ENCODE data around the gene LRP1.

LRP1 gene

GRCh38 chr12:57157588-57158173 is 29.4 kb downstream of the LRP1 start:
- no peaks in the 10 kb centered on the region for H3K36me3 ChIP-seq (ENCODE audit: control insufficient read depth, insufficient read depth, low read length)
- H3K9me3 ChIP-seq (ENCODE audit: control insufficient read depth, low read length), result no peaks in the 10 kb centered on the region
- no peak overlapping the region for H2AFZ ChIP-seq
- H3K27ac ChIP-seq, result no peak overlapping the region
- no peak overlapping the region for H3K9ac ChIP-seq
- no peak overlapping the region for H3K4me3 ChIP-seq (ENCODE audit: low read depth, low read length)
- no peaks in the 10 kb centered on the region for H3K27me3 ChIP-seq (ENCODE audit: control insufficient read depth, insufficient read depth, low read length)
- TF ChIP-seq, protein P1, sequence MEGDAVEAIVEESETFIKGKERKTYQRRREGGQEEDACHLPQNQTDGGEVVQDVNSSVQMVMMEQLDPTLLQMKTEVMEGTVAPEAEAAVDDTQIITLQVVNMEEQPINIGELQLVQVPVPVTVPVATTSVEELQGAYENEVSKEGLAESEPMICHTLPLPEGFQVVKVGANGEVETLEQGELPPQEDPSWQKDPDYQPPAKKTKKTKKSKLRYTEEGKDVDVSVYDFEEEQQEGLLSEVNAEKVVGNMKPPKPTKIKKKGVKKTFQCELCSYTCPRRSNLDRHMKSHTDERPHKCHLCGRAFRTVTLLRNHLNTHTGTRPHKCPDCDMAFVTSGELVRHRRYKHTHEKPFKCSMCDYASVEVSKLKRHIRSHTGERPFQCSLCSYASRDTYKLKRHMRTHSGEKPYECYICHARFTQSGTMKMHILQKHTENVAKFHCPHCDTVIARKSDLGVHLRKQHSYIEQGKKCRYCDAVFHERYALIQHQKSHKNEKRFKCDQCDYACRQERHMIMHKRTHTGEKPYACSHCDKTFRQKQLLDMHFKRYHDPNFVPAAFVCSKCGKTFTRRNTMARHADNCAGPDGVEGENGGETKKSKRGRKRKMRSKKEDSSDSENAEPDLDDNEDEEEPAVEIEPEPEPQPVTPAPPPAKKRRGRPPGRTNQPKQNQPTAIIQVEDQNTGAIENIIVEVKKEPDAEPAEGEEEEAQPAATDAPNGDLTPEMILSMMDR (IDR thresholded peaks at IDR 0.05), result no peak
- H3K4me2 ChIP-seq (ENCODE audit: low read length), result no peak overlapping the region
- H3K4me1 ChIP-seq, result no peaks in the 10 kb centered on the region
- H3K79me2 ChIP-seq, result no peaks in the 10 kb centered on the region

- Histone ChIP-seq H3K4me3 (ENCODE audit: low read depth, low read length) (no peak overlapping the region), H2AFZ (no peak overlapping the region), H3K27ac (no peak overlapping the region), H3K27me3 (ENCODE audit: control insufficient read depth, insufficient read depth, low read length) (no peaks in the 10 kb centered on the region), H3K9me3 (ENCODE audit: control insufficient read depth, low read length) (no peaks in the 10 kb centered on the region), H3K36me3 (ENCODE audit: control insufficient read depth, insufficient read depth, low read length) (no peaks in the 10 kb centered on the region), H3K4me1 (no peaks in the 10 kb centered on the region), H3K4me2 (ENCODE audit: low read length) (no peak overlapping the region), H3K9ac (no peak overlapping the region), H3K79me2 (no peaks in the 10 kb centered on the region)
- TF ChIP-seq, protein P1 (IDR thresholded peaks at IDR 0.05), result no peak
Observed at GRCh38 chr12:57158186-57158585, 29.9 kb downstream of the LRP1 start.

- no peak overlapping the region for H3K4me2 ChIP-seq (ENCODE audit: low read length)
- no peaks in the 10 kb centered on the region for H3K9me3 ChIP-seq (ENCODE audit: control insufficient read depth, low read length)
- no peaks in the 10 kb centered on the region for H3K27me3 ChIP-seq (ENCODE audit: control insufficient read depth, insufficient read depth, low read length)
- no peak overlapping the region for H3K4me3 ChIP-seq (ENCODE audit: low read depth, low read length)
- TF ChIP-seq, protein P1 (IDR thresholded peaks at IDR 0.05), result no peak
- H3K79me2 ChIP-seq, result no peaks in the 10 kb centered on the region
- no peaks in the 10 kb centered on the region for H3K36me3 ChIP-seq (ENCODE audit: control insufficient read depth, insufficient read depth, low read length)
- H3K4me1 ChIP-seq, result no peaks in the 10 kb centered on the region
- H3K27ac ChIP-seq, result no peak overlapping the region
- no peak overlapping the region for H3K9ac ChIP-seq
- H2AFZ ChIP-seq, result no peak overlapping the region
Observed at GRCh38 chr12:57158665-57159064, 30.4 kb downstream of the LRP1 start.

DNA sequence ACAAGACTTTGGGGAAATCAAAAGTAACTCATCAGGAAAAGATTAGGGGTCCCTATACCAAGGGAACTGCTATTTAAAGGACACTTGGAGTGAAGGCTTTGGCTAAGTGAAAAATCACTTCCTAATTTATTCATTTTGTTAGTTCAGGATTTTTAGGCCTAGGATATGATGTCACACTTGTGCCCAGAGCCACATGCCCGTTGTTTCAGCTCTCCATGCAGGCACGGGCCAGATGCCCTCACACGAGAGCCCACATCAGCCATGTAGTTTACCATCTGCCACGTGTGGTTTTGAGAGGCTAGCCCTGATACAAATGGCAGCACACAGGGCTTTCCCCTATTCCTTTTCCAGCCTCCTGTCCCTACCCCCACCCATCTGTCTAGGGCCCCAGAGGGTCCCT is 31.0 kb downstream of the LRP1 start:
- Histone ChIP-seq H3K9me3 (ENCODE audit: control insufficient read depth, low read length) (no peaks in the 10 kb centered on the region), H3K4me1 (no peaks in the 10 kb centered on the region), H3K4me3 (ENCODE audit: low read depth, low read length) (no peak overlapping the region), H3K27me3 (ENCODE audit: control insufficient read depth, insufficient read depth, low read length) (no peaks in the 10 kb centered on the region), H3K36me3 (ENCODE audit: control insufficient read depth, insufficient read depth, low read length) (no peaks in the 10 kb centered on the region), H3K27ac (no peak overlapping the region), H3K79me2 (no peaks in the 10 kb centered on the region), H3K9ac (no peak overlapping the region), H2AFZ (no peak overlapping the region), H3K4me2 (ENCODE audit: low read length) (no peak overlapping the region)
- TF ChIP-seq, protein P1 (IDR thresholded peaks at IDR 0.05), result no peak

DNA sequence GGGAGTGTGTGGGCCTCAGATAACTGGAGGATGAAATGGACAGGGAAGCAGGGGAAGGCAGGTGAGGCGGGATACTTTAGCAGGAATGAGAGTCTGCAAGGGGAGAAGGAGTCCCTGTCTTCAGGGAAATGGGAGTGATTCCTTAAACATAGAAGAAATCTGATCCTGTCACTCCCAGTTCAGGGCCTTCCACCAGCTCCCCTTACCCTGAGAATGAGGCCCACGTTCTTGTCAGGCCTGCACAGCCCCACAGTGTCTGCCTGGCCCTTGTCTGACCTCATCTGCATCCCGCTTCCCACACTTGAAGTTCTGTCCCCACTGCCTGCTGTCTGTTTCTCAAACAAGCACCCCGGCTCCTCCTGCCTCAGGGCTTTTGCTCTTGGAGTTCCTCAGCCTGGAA is 31.8 kb downstream of the LRP1 start:
- H3K4me2 ChIP-seq (ENCODE audit: low read length), result no peak overlapping the region
- H3K36me3 ChIP-seq (ENCODE audit: control insufficient read depth, insufficient read depth, low read length), result no peaks in the 10 kb centered on the region
- H3K27me3 ChIP-seq (ENCODE audit: control insufficient read depth, insufficient read depth, low read length), result no peaks in the 10 kb centered on the region
- TF ChIP-seq, protein P1 (IDR thresholded peaks at IDR 0.05), result no peak
- no peak overlapping the region for H2AFZ ChIP-seq
- H3K4me1 ChIP-seq, result no peaks in the 10 kb centered on the region
- no peaks in the 10 kb centered on the region for H3K79me2 ChIP-seq
- H3K4me3 ChIP-seq (ENCODE audit: low read depth, low read length), result no peak overlapping the region
- H3K9ac ChIP-seq, result no peak overlapping the region
- no peak overlapping the region for H3K27ac ChIP-seq
- H3K9me3 ChIP-seq (ENCODE audit: control insufficient read depth, low read length), result no peaks in the 10 kb centered on the region

All from parathyroid adenoma (tissue), 2 donors.